GM12801 (cell line): ENCODE measurements around the gene COL4A5.

Source experiments
- CTCF ChIP-seq: IDR thresholded peaks from one replicate; pipeline ENCODE4 v1.5.1; 2011; ENCODE audit warnings: control low read depth; ENCODE audit not compliant: insufficient read length; ENCODE audit errors: extremely low read depth

Gene COL4A5

DNA sequence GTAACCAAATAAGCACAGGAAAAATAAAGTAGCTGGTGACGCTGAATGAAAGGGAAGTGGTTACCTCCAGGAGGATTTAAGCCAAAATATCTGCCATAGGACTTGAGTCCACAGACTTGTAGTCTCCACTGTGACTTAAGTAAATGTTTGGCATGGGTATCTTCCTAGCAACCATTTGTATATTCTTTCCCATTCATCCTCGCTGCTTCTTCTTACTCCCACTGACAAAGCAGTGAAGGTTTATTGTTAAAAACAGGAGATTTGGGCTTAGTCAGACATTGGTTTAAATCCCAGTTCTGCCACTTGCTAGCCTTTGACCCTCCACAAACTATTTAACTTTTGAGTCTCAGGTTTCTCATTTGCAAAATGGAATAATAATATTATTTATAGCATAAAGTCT is 23.7 kb upstream of the COL4A5 start:
- TF ChIP-seq CTCF: no peak

- no peak for TF ChIP-seq CTCF
Observed at GRCh38 chrX:108417257-108417656, 22.4 kb upstream of the COL4A5 start.

DNA sequence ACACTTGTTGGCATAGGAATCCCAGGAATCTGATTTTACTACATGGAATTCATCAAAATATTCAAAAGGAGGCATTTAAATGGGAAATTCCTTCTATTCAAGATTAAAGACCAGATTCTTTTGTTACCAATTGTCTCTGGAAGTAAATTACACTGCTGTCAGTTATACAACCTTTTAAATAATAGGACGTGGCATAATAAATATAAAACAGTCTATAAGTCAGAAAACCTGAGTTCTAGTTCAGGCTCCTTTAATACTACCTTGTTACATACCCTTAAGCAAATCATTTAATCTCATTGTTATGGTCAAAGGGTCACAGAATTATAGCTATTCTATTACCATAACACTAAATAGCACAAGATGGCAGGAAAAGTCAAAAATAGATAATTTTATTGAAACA is 20.2 kb upstream of the COL4A5 start:
- TF ChIP-seq CTCF: no peak

- TF ChIP-seq CTCF: no peak
Observed at GRCh38 chrX:108420481-108420880, 19.2 kb upstream of the COL4A5 start.

- no peak for TF ChIP-seq CTCF
Observed at GRCh38 chrX:108426262-108426661, 13.4 kb upstream of the COL4A5 start.

- TF ChIP-seq CTCF: no peak
Observed at GRCh38 chrX:108435261-108435660, 4.4 kb upstream of the COL4A5 start.

GRCh38 chrX:108437349-108438109 is 2.1 kb upstream of the COL4A5 start:
- TF ChIP-seq CTCF: no peak
